Activated T-cell treated with anti-CD3 and anti-CD28 coated beads for 48 hours (primary cell): Measurements from ENCODE around the gene NAV3.

Experiments
- DNase-seq: peaks from one replicate; pipeline ENCODE4 v3.0.0-alpha.2; 2020; ENCODE audit warnings: low read depth

Gene NAV3

GRCh38 chr12:77983859-77984258 lies 153.2 kb downstream of the NAV3 start:
- DNase-seq = no peak

- no peak for DNase-seq
Observed at GRCh38 chr12:77992760-77993159, 162.1 kb downstream of the NAV3 start.

GRCh38 chr12:77993658-77994057 lies 163.0 kb downstream of the NAV3 start:
- no peak for DNase-seq

- DNase-seq = no peak
Observed at GRCh38 chr12:77995436-77996167, 164.9 kb downstream of the NAV3 start.

- DNase-seq = no peak
Observed at GRCh38 chr12:77996670-77997069, 166.0 kb downstream of the NAV3 start.

GRCh38 chr12:77998236-77998786 lies 167.6 kb downstream of the NAV3 start:
- no peak for DNase-seq

- no peak for DNase-seq
Observed at GRCh38 chr12:77999074-77999715, 168.5 kb downstream of the NAV3 start.

- no peak for DNase-seq
Observed at GRCh38 chr12:78002878-78003277, 172.2 kb downstream of the NAV3 start.

GRCh38 chr12:78004249-78005093 lies 173.8 kb downstream of the NAV3 start:
- DNase-seq = no peak

GRCh38 chr12:78005094-78005492 lies 174.4 kb downstream of the NAV3 start:
- DNase-seq = no peak

GRCh38 chr12:78007173-78007572 lies 176.5 kb downstream of the NAV3 start:
- DNase-seq = no peak

GRCh38 chr12:78009031-78009430 lies 178.3 kb downstream of the NAV3 start:
- no peak for DNase-seq

GRCh38 chr12:78018171-78018910 lies 187.6 kb downstream of the NAV3 start:
- DNase-seq = no peak

GRCh38 chr12:78018939-78019338 lies 188.2 kb downstream of the NAV3 start:
- no peak for DNase-seq

GRCh38 chr12:78028426-78028825 lies 197.7 kb downstream of the NAV3 start:
- no peak for DNase-seq

GRCh38 chr12:78034025-78034424 lies 203.3 kb downstream of the NAV3 start:
- DNase-seq = no peak

- DNase-seq = no peak
Observed at GRCh38 chr12:78035901-78036606, 205.4 kb downstream of the NAV3 start.

GRCh38 chr12:78036874-78037273 lies 206.2 kb downstream of the NAV3 start:
- no peak for DNase-seq

- DNase-seq = no peak
Observed at GRCh38 chr12:78037707-78038106, 207.0 kb downstream of the NAV3 start.

GRCh38 chr12:78038541-78038940 lies 207.8 kb downstream of the NAV3 start:
- DNase-seq = no peak

- no peak for DNase-seq
Observed at GRCh38 chr12:78038986-78039385, 208.3 kb downstream of the NAV3 start.
